Mesenchymal stem cell (in vitro differentiated cells and primary cell): ENCODE results near the gene LTBP2.

Experiments used
- DNase-seq: peaks from one replicate; pipeline ENCODE4 v3.0.0-alpha.2; 2013
- H2AFZ ChIP-seq: one replicate; pipeline ENCODE4 v1.6.1; 2013; ENCODE audit warnings: low read depth, mild to moderate bottlenecking, control low read depth, inconsistent platforms, low read length, moderate library complexity
- H2AK5ac ChIP-seq: 2 replicates; pipeline ENCODE4 v1.6.1; 2013; ENCODE audit warnings: low read length, moderate library complexity, mild to moderate bottlenecking, inconsistent platforms; ENCODE audit not compliant: severe bottlenecking
- H2BK120ac ChIP-seq: one replicate; pipeline ENCODE4 v1.6.1; 2013; ENCODE audit warnings: low read depth, mild to moderate bottlenecking, inconsistent platforms, low read length, moderate library complexity
- H2BK12ac ChIP-seq, 2 experiments: one replicate each; pipeline ENCODE4 v1.6.1; 2013; ENCODE audit warnings: inconsistent platforms in 2 of 2, low read length in 2 of 2, mild to moderate bottlenecking in 2 of 2, moderate library complexity in 2 of 2, control low read depth in 1 of 2
- H2BK15ac ChIP-seq: one replicate; pipeline ENCODE4 v1.6.1; 2013; ENCODE audit warnings: mild to moderate bottlenecking, low read depth, inconsistent platforms; ENCODE audit not compliant: poor library complexity, severe bottlenecking
- H2BK5ac ChIP-seq: 2 replicates; pipeline ENCODE4 v1.6.1; 2013; ENCODE audit warnings: low read depth, mild to moderate bottlenecking, low read length, control low read depth, inconsistent platforms; ENCODE audit not compliant: poor library complexity, severe bottlenecking
- H3K14ac ChIP-seq, 2 experiments: one replicate each; pipeline ENCODE4 v1.6.1; 2013; ENCODE audit warnings: inconsistent platforms in 2 of 2, low read length in 2 of 2, control low read depth in 1 of 2, mild to moderate bottlenecking in 1 of 2, moderate library complexity in 1 of 2
- H3K18ac ChIP-seq, 2 experiments: one replicate each; pipeline ENCODE4 v1.6.1; 2013; ENCODE audit warnings: inconsistent platforms in 2 of 2, low read length in 2 of 2, control low read depth in 1 of 2, low read depth in 1 of 2, mild to moderate bottlenecking in 1 of 2
- H3K23ac ChIP-seq, 2 experiments: one replicate each; pipeline ENCODE4 v1.6.1; 2013; ENCODE audit warnings: inconsistent platforms in 2 of 2, low read length in 2 of 2, mild to moderate bottlenecking in 2 of 2, moderate library complexity in 2 of 2, control low read depth in 1 of 2
- H3K27ac ChIP-seq: 2 replicates; pipeline ENCODE4 v1.5.1; 2013; ENCODE audit warnings: mild to moderate bottlenecking, moderate library complexity, low read length, control low read depth, inconsistent platforms; ENCODE audit not compliant: poor library complexity, severe bottlenecking
- H3K27me3 ChIP-seq, 2 experiments: 2 replicates each; pipeline versions ENCODE4 v1.6.1 to v1.7.0; 2013; ENCODE audit warnings: low read length in 2 of 2, mild to moderate bottlenecking in 2 of 2, moderate library complexity in 2 of 2, control low read depth in 1 of 2, inconsistent platforms in 1 of 2; ENCODE audit not compliant: control insufficient read depth in 1 of 2, insufficient read depth in 1 of 2
- H3K36me3 ChIP-seq, 2 experiments: 2 replicates each; pipeline versions ENCODE4 v1.6.1 to v1.7.0; 2013; ENCODE audit warnings: low read length in 2 of 2, control low read depth in 1 of 2, inconsistent platforms in 1 of 2, low read depth in 1 of 2, mild to moderate bottlenecking in 1 of 2; ENCODE audit not compliant: insufficient read depth in 2 of 2, control insufficient read depth in 1 of 2
- H3K4ac ChIP-seq, 2 experiments: one replicate each; pipeline ENCODE4 v1.6.1; 2013; ENCODE audit warnings: inconsistent platforms in 2 of 2, low read length in 2 of 2, mild to moderate bottlenecking in 2 of 2, moderate library complexity in 2 of 2, control low read depth in 1 of 2, low read depth in 1 of 2
- H3K4me1 ChIP-seq: 2 replicates; pipeline ENCODE4 v1.6.1; 2013; ENCODE audit warnings: low read depth, low read length, control low read depth; ENCODE audit not compliant: control insufficient read depth, insufficient read depth
- H3K4me2 ChIP-seq: 2 replicates; pipeline ENCODE4 v1.6.1; 2013; ENCODE audit warnings: low read length, mild to moderate bottlenecking, inconsistent platforms; ENCODE audit not compliant: poor library complexity, severe bottlenecking
- H3K4me3 ChIP-seq, 2 experiments: 2 replicates each; pipeline versions ENCODE4 v1.5.1 to v1.7.0; 2013; ENCODE audit warnings: low read length in 2 of 2, mild to moderate bottlenecking in 2 of 2, control low read depth in 1 of 2, low read depth in 1 of 2; ENCODE audit not compliant: insufficient read depth in 1 of 2
- H3K79me1 ChIP-seq: replicated peaks from 2 replicates; pipeline ENCODE4 v1.6.1; 2013; ENCODE audit warnings: mild to moderate bottlenecking, control low read depth, low read length, inconsistent platforms; ENCODE audit not compliant: poor library complexity, severe bottlenecking
- H3K9ac ChIP-seq: 2 replicates; pipeline ENCODE4 v1.7.0; 2013; ENCODE audit warnings: mild to moderate bottlenecking, low read length, moderate library complexity
- H3K9me3 ChIP-seq: 2 replicates; pipeline ENCODE4 v1.7.0; 2013; ENCODE audit warnings: mild to moderate bottlenecking, low read length; ENCODE audit not compliant: control insufficient read depth
- H4K8ac ChIP-seq: one replicate; pipeline ENCODE4 v1.6.1; 2013; ENCODE audit warnings: inconsistent platforms, mild to moderate bottlenecking, low read length, moderate library complexity
- H4K91ac ChIP-seq: one replicate; pipeline ENCODE4 v1.6.1; 2013; ENCODE audit warnings: mild to moderate bottlenecking, low read length, inconsistent platforms
- WGBS: methylation state at CpG from one replicate; pipeline ENCODE4 v1.1.7; 2013; ENCODE audit warnings: mixed read lengths; 5-methylcytosine and 5-hydroxymethylcytosine counted together

Gene LTBP2

DNA sequence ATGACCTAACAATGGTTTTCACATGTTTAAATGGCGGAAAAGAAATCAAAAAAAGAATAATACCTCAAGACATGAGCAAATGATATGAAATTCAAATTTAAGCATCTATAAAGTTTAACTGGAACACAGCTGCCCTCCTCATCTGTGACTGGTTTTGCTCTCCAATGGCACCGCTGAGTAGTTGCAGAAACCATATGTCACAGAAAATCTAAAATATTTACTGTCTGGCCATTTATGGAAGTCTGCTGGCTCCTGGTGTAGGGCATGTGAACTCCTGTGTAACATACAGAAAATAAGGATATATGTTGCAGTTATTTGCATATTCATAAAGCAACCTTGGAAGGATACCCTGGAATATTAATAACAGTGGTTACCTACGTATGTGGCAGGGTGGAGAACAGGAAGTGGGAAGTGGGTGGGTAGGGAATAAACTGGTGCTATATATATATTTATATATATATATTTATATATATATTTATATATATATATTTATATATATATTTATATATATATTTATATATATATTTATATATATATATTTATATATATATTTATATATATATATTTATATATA lies 48.4 kb downstream of the LTBP2 start:
- Histone ChIP-seq H3K4me1 (peaks cover 29% of the 10 kb centered on the region), H2AFZ (no peak overlapping the region), H3K79me1 (peaks cover 12% of the 10 kb centered on the region), H3K4ac (no peak overlapping the region), H3K9me3 (no peaks in the 10 kb centered on the region), H3K14ac (no peak overlapping the region), H3K36me3 (peaks cover 33 to 48% of the 10 kb centered on the region in 2 experiments), H4K8ac (no peak overlapping the region), H3K27ac (peak overlapping the region; percentile 52), H4K91ac (no peak overlapping the region), H2BK12ac (peak overlapping the region in 1 of 2 experiments; percentile 45), H3K23ac (no peak overlapping the region), H3K18ac (peak overlapping the region in 1 of 2 experiments; percentile 23), H3K4me3 (peak overlapping the region in 1 of 2 experiments; percentile 32), H2AK5ac (no peak overlapping the region), H2BK120ac (no peak overlapping the region), H3K27me3 (no peaks in the 10 kb centered on the region), H2BK5ac (no peak overlapping the region), H2BK15ac (no peak overlapping the region), H3K9ac (peak overlapping the region; percentile 7), H3K4me2 (no peak overlapping the region)
- WGBS: 80% methylated on average over 1 of the region's 3 CpGs
- DNase-seq: no peak

DNA sequence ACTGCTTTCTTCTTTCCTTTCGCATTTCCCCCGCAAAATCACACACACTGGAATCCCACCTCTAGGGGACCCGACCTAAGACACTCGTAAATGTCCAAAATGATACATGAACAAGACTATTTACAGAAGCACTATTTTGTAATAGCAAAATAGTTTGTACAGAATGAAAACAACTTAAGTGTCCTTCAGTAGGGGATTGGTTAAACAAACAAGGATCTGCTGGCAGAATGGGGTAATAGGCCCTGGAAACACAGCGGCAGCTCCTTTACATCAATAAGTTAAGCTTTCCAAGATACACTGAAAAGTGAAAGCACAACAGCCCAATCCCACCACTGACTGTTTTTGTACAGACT lies 48.8 kb downstream of the LTBP2 start:
- Histone ChIP-seq H3K4ac (no peak overlapping the region), H4K91ac (no peak overlapping the region), H3K79me1 (peaks cover 12% of the 10 kb centered on the region), H2BK5ac (no peak overlapping the region), H3K9me3 (no peaks in the 10 kb centered on the region), H3K4me1 (peaks cover 29% of the 10 kb centered on the region), H2BK12ac (peak overlapping the region in 1 of 2 experiments; percentile 3), H3K23ac (no peak overlapping the region), H4K8ac (peak overlapping the region; percentile 27), H3K27ac (peak overlapping the region; percentile 52), H2BK15ac (no peak overlapping the region), H2AFZ (no peak overlapping the region), H3K27me3 (no peaks in the 10 kb centered on the region), H3K4me3 (peak overlapping the region in 1 of 2 experiments; percentile 32), H3K14ac (no peak overlapping the region), H3K9ac (peak overlapping the region; percentile 7), H3K18ac (peak overlapping the region; percentile 53 to 67), H3K4me2 (peak overlapping the region; percentile 45), H2AK5ac (no peak overlapping the region), H2BK120ac (no peak overlapping the region), H3K36me3 (peaks cover 31 to 44% of the 10 kb centered on the region in 2 experiments)
- WGBS: 31% methylated on average over 3 of the region's 5 CpGs
- DNase-seq: peak; percentile 95

DNA sequence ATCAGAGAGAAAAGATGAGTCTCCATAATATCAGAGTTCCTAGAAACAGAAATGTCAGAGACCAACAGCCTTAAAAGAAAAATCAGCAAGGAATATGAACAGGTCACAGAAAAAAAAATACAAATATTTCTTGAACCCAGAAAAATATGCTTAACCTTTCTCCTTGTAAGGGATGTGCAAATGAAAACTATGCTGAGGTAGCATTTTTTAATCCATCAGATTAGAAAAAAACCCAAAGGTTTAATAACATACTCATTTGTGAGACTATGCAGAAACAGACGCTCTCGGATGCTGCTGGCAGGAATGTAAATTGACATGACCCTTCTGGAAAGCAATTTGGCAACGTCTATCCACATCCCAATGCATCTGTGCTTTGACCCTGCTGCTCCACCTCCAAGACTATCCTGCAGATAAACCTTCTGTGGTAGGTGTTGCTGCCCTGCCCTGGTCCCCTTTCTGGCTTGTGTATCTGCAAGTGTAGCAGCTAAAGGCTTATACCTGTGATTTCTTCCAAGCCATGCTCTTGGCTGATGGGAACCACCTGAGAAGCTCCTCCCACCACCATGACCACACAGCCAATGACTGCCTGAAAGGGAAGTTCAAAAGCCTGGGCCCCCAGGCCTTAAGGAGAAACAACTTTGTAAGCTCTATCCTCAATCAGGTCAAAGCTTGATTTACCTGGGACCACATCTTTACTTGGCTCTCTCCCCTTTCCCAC lies 49.4 kb downstream of the LTBP2 start:
- Histone ChIP-seq H4K8ac (peak overlapping the region; percentile 27), H4K91ac (peak overlapping the region; percentile 52), H3K4me3 (no peak overlapping the region), H3K4me1 (peaks cover 24% of the 10 kb centered on the region), H2BK5ac (no peak overlapping the region), H3K79me1 (peaks cover 13% of the 10 kb centered on the region), H3K27ac (peak overlapping the region; percentile 52), H3K23ac (no peak overlapping the region), H3K27me3 (no peaks in the 10 kb centered on the region), H2AK5ac (no peak overlapping the region), H2BK120ac (no peak overlapping the region), H3K4ac (peak overlapping the region in 1 of 2 experiments; percentile 19), H3K9ac (peak overlapping the region; percentile 7), H3K4me2 (peak overlapping the region; percentile 45), H3K9me3 (no peaks in the 10 kb centered on the region), H2BK15ac (peak overlapping the region; percentile 12), H2BK12ac (peak overlapping the region; percentile 3 to 80), H3K36me3 (peaks cover 28 to 39% of the 10 kb centered on the region in 2 experiments), H3K14ac (no peak overlapping the region), H3K18ac (peak overlapping the region; percentile 53 to 67), H2AFZ (no peak overlapping the region)
- peak; percentile 76 for DNase-seq
- WGBS: 11% methylated on average over 3 of the region's 3 CpGs

DNA sequence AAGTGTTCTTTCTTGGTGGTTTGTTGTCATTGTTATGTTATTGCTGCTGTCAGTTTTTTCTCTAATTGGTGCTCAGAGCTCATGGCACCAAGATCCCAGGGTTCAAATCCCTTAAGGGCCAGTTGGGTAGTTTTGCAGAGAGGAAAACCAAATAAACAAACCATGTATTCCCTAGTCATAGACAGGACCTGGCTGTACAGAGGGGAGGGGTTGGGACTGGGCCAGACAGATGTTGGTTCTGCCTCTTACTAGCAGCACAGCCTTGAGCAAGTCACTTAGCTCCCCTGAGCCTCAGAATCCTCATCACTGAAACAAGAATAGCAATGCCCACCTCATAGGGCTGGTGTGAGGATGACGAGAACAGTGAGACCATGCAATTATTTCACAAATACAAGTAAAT lies 53.4 kb downstream of the LTBP2 start:
- DNase-seq: no peak
- H3K4me3 ChIP-seq: no peak overlapping the region
- no CpG with 5 or more reads among the region's 1 CpG for WGBS
- H3K9me3 ChIP-seq: no peaks in the 10 kb centered on the region
- H2AFZ ChIP-seq: no peak overlapping the region
- H3K36me3 ChIP-seq: peaks cover 26 to 59% of the 10 kb centered on the region in 2 experiments
- no peak overlapping the region for H2BK5ac ChIP-seq
- H2AK5ac ChIP-seq: no peak overlapping the region
- peak overlapping the region; percentile 30 for H3K9ac ChIP-seq
- H3K23ac ChIP-seq: no peak overlapping the region
- no peak overlapping the region for H3K27ac ChIP-seq
- H2BK120ac ChIP-seq: no peak overlapping the region
- peak overlapping the region in 1 of 2 experiments; percentile 61 for H2BK12ac ChIP-seq
- no peak overlapping the region for H4K91ac ChIP-seq
- H3K4me1 ChIP-seq: peaks cover 8% of the 10 kb centered on the region
- no peak overlapping the region for H2BK15ac ChIP-seq
- peaks cover 18% of the 10 kb centered on the region for H3K79me1 ChIP-seq
- H4K8ac ChIP-seq: no peak overlapping the region
- no peaks in the 10 kb centered on the region for H3K27me3 ChIP-seq
- no peak overlapping the region for H3K14ac ChIP-seq
- H3K18ac ChIP-seq: no peak overlapping the region
- H3K4ac ChIP-seq: no peak overlapping the region
- H3K4me2 ChIP-seq: no peak overlapping the region
